ENCODE results near the gene MOV10L1.
"Not testable (repeated sequence)": the region's sequence is repeated elsewhere in the genome, so short reads cannot be mapped to it uniquely, and the experiment has no call there.

The MOV10L1 gene

DNA sequence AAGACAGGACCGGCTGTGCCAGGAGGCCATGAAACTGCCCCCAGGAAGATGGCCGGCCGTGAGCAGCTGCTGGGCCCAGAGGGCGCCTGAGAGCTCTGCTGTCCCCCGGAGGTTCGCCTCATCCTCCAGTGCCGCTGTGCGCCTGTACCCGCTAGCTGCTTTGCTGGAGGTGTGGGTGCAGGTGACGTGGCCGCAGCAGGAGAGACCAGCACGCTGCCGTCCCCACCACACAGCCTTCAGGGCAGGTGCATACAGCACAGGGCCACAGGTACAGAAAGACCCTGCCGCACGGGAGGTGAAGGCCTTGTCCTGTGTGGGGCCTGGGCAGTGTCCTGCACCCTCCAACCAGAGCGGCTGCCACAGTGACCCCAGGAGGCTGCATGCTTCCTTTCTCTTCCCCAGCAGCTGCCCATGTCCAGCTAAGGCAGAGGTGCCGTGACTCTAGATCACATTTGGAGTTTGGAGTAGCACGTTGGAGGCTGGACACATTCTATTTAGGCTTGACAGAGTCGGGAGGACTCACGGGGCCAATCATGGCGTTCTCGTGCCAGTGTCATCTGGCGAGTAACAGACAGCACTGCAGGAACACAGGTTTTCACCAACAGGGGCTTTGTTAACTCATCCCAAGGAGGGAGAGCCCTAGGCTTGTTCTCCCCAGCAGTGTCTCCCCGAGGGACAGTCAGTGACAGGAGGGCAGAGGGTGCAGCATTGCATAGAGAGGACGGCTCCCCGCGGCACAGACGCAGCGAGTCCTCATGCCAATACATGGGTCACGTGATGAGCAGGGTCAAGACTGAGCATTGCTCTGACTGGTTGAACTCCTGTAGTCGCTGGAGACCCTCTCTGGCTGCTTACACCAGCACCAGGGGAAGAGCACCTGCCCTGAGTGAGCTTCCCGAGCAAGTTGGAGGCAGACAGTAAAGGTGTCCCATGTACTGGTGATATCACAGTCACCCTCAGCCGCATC is 62.0 kb downstream of the MOV10L1 start:
- no peaks in the 10 kb centered on the region for H3K36me3 ChIP-seq (ENCODE audit: insufficient read depth, low read length)
- H3K9me3 ChIP-seq (ENCODE audit: control insufficient read depth, insufficient read depth, low read length) = no peaks in the 10 kb centered on the region
- H3K9ac ChIP-seq (ENCODE audit: low read depth, low read length) = no peak overlapping the region
- no peaks in the 10 kb centered on the region for H3K4me1 ChIP-seq (ENCODE audit: insufficient read depth, low read length)

DNA sequence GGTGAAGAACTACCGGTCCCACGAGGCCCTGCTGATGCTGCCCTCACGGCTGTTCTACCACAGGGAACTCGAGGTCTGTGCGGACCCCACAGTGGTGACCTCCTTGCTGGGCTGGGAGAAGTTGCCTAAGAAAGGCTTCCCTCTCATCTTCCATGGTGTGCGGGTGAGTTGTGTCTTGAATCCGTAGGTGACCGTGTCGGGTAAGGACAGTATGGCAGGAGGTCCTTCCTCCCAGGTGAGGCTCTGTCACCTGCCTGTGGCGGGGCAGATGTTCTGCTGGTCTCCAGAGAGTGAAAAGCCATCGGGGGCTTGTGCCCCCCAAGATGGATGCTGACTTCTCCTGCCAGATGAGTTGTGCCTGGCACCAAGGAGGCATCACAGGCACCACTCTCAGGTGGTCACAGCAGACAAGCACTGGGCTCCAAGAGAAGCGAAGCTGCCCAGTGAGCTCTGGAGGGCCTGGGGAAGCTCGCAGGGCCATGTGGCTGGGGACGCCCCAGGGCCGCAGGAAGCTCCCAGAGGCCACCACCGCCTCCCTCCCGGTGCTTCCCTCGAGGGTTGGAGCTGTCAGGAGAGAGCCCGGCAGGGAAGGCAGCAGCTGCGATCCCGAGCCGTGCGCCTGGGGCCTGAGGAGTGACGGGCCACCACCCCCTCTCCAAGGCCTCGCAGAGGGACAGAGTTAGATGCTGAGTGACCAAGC is 63.4 kb downstream of the MOV10L1 start:
- no peaks in the 10 kb centered on the region for H3K4me1 ChIP-seq (ENCODE audit: insufficient read depth, low read length)
- H3K9me3 ChIP-seq (ENCODE audit: control insufficient read depth, insufficient read depth, low read length) = no peaks in the 10 kb centered on the region
- H3K9ac ChIP-seq (ENCODE audit: low read depth, low read length) = no peak overlapping the region
- H3K36me3 ChIP-seq (ENCODE audit: insufficient read depth, low read length) = no peaks in the 10 kb centered on the region

DNA sequence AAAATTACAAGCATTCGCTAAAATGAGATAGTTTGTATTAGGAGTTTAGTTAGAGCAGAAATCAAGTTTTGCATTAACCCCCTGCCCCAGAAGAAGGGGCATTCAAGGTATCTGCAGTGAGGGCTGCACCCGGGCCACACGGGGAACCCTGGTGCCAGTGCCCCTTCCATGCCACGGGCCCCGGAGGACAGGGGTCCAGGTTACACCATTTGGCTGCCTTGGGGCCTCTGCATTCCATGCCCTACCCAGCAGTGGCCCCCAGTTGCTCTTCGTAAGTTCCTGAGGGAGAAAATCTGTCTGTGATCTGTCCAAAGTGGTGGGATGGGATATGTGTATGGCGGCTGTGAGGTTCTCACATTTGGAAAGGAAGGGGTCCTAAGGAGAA is 63.9 kb downstream of the MOV10L1 start:
- Histone ChIP-seq H3K9ac (ENCODE audit: low read depth, low read length) (no peak overlapping the region), H3K9me3 (ENCODE audit: control insufficient read depth, insufficient read depth, low read length) (no peaks in the 10 kb centered on the region), H3K36me3 (ENCODE audit: insufficient read depth, low read length) (no peaks in the 10 kb centered on the region), H3K4me1 (ENCODE audit: insufficient read depth, low read length) (no peaks in the 10 kb centered on the region)

DNA sequence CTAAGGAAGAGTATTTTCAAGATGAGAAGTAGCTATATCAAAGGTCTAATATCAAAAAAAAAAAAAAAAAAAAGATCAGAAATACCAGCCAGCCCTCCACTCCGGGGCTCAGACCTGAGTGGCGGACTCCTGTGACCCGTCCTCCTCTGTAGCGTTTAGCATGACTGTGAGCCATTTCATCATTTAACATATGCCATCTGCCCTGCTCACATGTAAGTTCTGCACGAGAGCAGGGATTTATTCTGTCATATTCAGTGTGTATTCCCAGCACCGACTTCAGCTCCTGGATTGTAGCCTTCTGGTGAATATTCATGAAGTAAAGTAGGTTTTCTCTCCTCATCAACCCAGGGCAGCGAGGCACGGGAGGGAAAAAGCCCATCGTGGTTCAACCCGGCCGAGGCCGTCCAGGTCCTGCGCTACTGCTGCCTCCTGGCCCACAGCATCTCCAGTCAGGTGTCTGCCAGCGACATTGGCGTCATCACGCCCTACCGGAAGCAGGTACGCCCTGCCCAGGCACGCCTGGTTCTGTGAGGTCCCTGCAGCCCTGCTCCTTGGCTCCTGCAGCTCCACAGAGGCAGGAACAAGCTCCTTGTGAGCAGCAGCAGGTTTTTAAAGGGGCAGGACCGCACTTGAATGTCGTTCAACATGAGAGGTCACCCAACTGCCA is 68.0 kb downstream of the MOV10L1 start:
- no peaks in the 10 kb centered on the region for H3K9me3 ChIP-seq (ENCODE audit: control insufficient read depth, insufficient read depth, low read length)
- no peaks in the 10 kb centered on the region for H3K4me1 ChIP-seq (ENCODE audit: insufficient read depth, low read length)
- H3K9ac ChIP-seq (ENCODE audit: low read depth, low read length) = no peak overlapping the region
- H3K36me3 ChIP-seq (ENCODE audit: insufficient read depth, low read length) = no peaks in the 10 kb centered on the region

DNA sequence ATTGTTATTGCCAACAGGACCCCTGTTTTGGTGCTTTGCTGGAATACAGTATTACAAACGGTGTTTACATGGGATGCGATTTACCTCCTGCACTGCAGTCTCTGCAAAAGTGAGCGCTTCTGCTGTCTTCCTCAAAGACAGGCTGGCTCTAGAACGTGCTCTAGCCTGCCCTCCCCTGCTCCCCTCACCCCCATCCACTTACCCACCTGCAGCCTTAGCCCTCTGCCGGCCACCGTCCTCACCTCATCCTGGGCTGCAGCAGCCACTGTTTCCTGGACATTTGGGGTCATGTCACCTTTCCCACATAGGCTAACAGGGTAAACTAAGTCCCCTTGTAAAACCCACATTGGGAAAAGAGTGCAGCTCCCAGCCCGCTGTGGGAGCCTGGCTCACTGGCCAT is 71.1 kb downstream of the MOV10L1 start:
- Histone ChIP-seq H3K4me1 (ENCODE audit: insufficient read depth, low read length) (no peaks in the 10 kb centered on the region), H3K9me3 (ENCODE audit: control insufficient read depth, insufficient read depth, low read length) (no peaks in the 10 kb centered on the region), H3K36me3 (ENCODE audit: insufficient read depth, low read length) (no peaks in the 10 kb centered on the region), H3K9ac (ENCODE audit: low read depth, low read length) (no peak overlapping the region)

DNA sequence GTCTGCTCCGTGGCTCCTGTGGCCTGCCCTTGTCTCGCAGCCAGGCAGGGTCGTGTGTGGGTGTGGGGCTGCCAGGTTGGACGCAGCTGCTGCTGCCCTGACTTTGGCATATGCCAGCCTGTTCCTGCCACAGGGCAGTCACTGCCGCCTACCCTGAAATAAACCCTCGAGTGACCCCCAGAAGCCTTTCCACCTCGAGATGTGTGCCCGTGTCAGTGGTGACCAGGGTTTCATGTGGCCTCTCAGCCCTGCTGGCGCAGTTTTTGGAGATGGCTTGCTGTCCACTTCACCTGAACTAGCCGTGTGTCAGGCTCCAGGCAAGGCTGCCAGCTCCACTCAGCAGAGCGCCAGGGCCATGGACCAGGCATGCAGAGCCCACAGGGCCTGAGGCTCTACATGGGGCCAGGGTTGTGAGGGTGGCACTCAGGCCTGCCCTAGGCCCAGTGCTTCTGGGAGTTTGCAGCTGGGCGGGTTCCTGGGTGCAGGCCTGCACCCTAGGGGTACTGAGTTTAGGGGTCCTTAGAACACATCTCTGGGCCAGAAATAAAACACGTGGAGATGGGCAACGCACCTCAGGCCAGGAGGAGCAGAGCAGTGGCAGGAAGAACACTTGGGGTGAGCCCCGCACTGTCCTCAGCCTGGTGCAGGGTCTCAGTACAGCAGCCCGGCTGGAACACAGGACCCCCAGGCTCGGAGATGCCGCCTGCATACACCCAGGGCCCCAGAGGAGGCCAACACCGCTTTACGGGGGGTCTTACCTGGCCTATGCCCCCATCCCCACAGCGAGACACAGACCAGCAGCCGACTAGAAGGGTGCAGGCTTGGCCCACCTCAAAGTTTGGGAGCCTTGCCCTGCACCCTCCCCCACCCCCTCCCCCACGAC is 71.9 kb downstream of the MOV10L1 start:
- Histone ChIP-seq H3K9ac (ENCODE audit: low read depth, low read length) (no peak overlapping the region), H3K9me3 (ENCODE audit: control insufficient read depth, insufficient read depth, low read length) (no peaks in the 10 kb centered on the region), H3K4me1 (ENCODE audit: insufficient read depth, low read length) (no peaks in the 10 kb centered on the region), H3K36me3 (ENCODE audit: insufficient read depth, low read length) (no peaks in the 10 kb centered on the region)

DNA sequence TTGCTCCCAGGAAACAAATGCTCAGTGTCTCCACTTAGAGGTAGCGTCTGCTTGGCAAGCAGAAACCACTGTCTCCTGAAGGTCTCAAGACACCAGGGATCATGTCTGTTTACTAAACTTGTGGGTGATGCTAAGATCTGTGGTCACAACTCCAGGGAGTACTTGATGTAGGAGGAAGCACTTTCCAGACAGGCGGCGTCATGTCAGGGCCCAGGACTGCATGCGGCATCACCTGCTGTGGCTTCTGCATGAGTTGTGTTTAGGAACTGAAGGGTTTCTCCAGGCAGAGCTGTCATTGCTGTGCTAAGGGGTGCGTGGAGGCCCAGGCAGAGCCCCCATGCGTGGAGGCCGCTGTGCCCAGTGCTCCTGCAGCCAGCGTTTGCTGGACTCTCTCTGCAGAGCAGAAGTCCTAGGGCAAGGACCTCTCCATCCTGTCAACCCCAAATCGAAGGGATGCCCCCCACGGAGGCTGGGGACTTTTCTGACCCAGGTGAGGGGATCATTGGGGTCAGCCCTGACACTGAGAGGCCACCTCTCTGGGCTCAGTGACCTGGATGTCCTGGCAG is 72.7 kb downstream of the MOV10L1 start:
- Histone ChIP-seq H3K9ac (ENCODE audit: low read depth, low read length) (no peak overlapping the region), H3K36me3 (ENCODE audit: insufficient read depth, low read length) (no peaks in the 10 kb centered on the region), H3K9me3 (ENCODE audit: control insufficient read depth, insufficient read depth, low read length) (no peaks in the 10 kb centered on the region), H3K4me1 (ENCODE audit: insufficient read depth, low read length) (no peaks in the 10 kb centered on the region)

DNA sequence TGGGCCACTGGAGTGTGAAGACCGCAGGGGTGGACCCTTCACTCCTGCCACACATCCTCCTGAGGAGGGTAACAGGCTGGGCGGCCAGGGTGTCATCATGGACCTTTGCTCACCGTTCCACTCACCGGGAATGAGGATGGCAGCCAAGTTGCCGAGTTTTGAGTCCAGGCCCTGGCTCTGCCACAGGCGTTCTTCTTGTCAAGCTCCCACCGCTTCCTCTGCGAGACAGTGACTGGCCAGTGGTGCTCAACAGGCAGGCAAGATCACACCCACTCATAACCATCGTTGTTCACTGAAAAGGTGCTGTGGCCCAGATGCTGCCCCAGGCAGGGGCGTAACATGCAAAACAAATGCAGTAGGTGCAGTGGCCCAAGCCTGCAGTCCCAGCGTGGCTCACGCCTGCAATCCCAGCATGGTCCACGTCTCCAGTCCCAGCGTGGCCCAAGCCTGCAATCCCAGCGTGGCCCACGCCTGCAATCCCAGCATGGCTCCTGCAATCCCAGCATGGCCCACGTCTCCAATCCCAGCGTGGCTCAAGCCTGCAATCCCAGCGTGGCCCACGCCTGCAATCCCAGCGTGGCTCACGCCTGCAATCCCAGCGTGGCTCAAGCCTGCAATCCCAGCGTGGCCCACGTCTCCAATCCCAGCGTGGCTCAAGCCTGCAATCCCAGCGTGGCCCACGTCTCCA is 75.8 kb downstream of the MOV10L1 start:
- no peak overlapping the region for H3K9ac ChIP-seq (ENCODE audit: low read depth, low read length)
- H3K9me3 ChIP-seq (ENCODE audit: control insufficient read depth, insufficient read depth, low read length) = no peaks in the 10 kb centered on the region
- H3K36me3 ChIP-seq (ENCODE audit: insufficient read depth, low read length) = no peaks in the 10 kb centered on the region
- H3K4me1 ChIP-seq (ENCODE audit: insufficient read depth, low read length) = no peaks in the 10 kb centered on the region

DNA sequence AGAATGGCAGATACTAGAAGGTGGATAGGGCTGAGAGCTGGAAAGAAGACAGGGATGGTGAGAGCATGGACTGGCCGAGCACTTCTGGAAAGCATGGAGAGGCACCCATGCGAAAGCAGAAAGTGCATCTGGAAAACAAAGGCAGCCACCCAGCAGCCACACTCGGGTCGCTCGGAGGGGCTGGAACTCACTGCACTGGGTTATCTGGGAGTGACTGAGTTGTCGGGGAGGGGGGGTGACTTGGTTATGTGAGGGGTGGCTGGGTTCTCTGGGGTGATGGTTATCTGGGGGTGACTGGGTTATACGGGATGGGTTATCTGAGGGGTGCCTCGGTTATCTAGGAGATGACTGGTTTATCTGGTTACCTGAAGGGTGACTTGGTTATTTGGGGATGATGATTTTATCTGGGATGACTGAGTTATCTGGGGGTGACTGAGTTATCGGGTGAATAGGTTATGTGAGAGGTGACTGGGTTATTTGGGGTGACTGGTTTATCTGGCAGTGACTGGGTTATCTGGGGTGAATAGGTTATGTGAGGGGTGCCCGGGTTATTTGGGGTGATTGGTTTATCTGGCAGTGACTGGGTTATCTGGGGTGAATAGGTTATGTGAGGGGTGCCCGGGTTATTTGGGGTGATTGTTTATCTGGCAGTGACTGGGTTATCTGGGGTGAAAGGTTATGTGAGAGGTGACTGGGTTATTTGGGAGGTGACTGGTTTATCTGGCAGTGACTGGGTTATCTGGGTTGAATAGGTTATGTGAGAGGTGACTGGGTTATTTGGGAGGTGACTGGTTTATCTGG is 78.1 kb downstream of the MOV10L1 start:
- H3K36me3 ChIP-seq (ENCODE audit: insufficient read depth, low read length) = no peaks in the 10 kb centered on the region
- no peaks in the 10 kb centered on the region for H3K4me1 ChIP-seq (ENCODE audit: insufficient read depth, low read length)
- no peak overlapping the region for H3K9ac ChIP-seq (ENCODE audit: low read depth, low read length)
- no peaks in the 10 kb centered on the region for H3K9me3 ChIP-seq (ENCODE audit: control insufficient read depth, insufficient read depth, low read length)

DNA sequence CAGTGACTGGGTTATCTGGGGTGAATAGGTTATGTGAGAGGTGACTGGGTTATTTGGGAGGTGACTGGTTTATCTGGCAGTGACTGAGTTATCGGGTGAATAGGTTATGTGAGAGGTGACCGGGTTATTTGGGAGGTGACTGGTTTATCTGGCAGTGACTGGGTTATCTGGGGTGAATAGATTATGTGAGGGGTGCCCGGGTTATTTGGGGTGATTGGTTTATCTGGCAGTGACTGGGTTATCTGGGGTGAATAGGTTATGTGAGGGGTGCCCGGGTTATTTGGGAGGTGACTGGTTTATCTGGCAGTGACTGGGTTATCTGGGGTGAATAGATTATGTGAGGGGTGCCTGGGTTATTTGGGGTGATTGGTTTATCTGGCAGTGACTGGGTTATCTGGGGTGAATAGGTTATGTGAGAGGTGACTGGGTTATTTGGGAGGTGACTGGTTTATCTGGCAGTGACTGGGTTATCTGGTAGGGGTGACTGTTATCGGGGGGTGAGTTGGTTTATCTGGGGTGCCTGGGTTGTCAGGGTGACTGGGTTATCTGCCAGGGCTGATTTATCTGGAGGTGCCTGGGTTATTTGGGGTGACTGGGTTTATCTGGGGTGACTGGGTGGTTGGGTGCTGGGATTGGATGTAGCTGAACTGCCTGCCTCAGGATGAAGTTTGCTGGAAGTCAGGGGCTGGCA is 78.8 kb downstream of the MOV10L1 start:
- H3K9me3 ChIP-seq (ENCODE audit: control insufficient read depth, insufficient read depth, low read length); H3K9ac ChIP-seq (ENCODE audit: low read depth, low read length); H3K4me1 ChIP-seq (ENCODE audit: insufficient read depth, low read length); H3K36me3 ChIP-seq (ENCODE audit: insufficient read depth, low read length): not testable (repeated sequence)

DNA sequence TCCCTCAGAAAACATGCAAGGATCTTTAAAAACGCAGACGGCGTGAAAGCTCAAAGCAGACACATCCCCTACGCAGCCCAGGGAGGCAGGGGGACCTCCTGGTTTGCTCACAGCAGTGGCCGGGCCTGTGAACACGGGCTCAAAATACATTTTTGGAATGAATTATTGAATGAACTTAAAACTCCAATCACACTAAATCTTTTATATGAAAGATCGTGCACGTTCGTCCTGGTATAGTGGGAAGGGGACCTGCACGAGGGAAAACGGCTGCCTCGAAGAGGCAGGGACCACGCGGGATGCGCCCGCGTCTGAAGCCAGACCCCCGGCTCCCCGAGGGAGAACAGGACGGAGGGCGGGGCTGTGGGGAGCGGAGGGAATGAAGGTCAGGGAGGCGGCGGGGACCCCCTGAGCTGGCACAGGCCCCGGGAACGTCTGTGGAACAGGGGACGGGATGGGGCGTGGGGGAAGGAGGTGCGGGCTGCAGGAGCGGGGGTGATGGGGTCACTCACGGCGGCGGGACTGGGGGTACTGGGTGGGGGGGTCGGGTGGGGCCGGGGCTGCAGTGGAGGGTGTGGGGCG is 79.5 kb downstream of the MOV10L1 start:
- Histone ChIP-seq H3K9ac (ENCODE audit: low read depth, low read length) (peak overlapping the region; percentile 23; the same call in 1 of the 2 replicates), H3K9me3 (ENCODE audit: control insufficient read depth, insufficient read depth, low read length) (no peaks in the 10 kb centered on the region), H3K36me3 (ENCODE audit: insufficient read depth, low read length) (no peaks in the 10 kb centered on the region), H3K4me1 (ENCODE audit: insufficient read depth, low read length) (no peaks in the 10 kb centered on the region)

DNA sequence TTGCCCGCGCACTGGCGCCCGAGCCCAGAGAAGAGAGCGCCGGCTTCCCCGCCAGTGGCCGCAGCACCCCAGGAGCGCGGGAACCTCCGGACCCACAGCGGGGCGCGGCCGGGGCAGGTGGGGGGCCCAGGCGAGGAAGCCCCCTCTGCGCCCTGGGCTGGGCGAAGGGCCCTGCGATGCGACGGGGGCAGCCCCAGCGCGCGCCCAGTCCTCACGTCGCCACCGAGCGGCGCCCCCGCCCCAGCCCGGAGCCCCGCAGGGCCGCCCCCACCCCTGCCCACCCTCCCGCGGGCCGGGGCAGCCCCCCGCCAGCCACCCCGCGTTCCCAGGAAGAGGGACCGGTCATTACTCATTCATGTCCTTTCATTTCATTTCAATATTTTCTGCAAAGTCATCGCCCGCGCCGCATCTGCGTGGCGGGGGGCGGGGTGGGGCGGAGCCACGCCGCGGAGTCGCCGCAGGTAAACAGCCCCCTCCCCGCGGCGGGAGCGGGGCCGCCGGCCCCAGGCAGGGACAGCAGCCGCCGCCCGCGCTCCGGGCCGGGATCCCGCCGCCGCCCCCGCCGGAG is 80.1 kb downstream of the MOV10L1 start:
- H3K36me3 ChIP-seq (ENCODE audit: insufficient read depth, low read length) = no peaks in the 10 kb centered on the region
- H3K9ac ChIP-seq (ENCODE audit: low read depth, low read length) = peak overlapping the region; percentile 24; the same call in 1 of the 2 replicates
- no peaks in the 10 kb centered on the region for H3K9me3 ChIP-seq (ENCODE audit: control insufficient read depth, insufficient read depth, low read length)
- no peaks in the 10 kb centered on the region for H3K4me1 ChIP-seq (ENCODE audit: insufficient read depth, low read length)

Data from ES-I3 (cell line).